IPS DF 6.9 (cell line): ENCODE measurements around the gene AMPD3.

Experiments used
- DNase-seq: peaks from one replicate; pipeline ENCODE4 v3.0.0-alpha.2; 2013; ENCODE audit warnings: low read depth, low spot score
- H3K27ac ChIP-seq: one replicate; pipeline ENCODE4 v1.5.1; 2013; ENCODE audit warnings: low read length, control low read depth
- H3K27me3 ChIP-seq: 2 replicates; pipeline ENCODE4 v1.6.1; 2013; ENCODE audit warnings: mild to moderate bottlenecking, low read length; ENCODE audit not compliant: control insufficient read depth, insufficient read depth
- H3K36me3 ChIP-seq: 2 replicates; pipeline ENCODE4 v1.6.1; 2013; ENCODE audit warnings: low read length; ENCODE audit not compliant: control insufficient read depth, insufficient read depth
- H3K4me1 ChIP-seq: 2 replicates; pipeline ENCODE4 v1.6.1; 2013; ENCODE audit warnings: low read length; ENCODE audit not compliant: control insufficient read depth, insufficient read depth
- H3K4me3 ChIP-seq: 2 replicates; pipeline ENCODE4 v1.5.1; 2013; ENCODE audit warnings: mild to moderate bottlenecking, low read length
- H3K9me3 ChIP-seq: 2 replicates; pipeline ENCODE4 v1.6.1; 2013; ENCODE audit warnings: low read length, inconsistent platforms; ENCODE audit not compliant: control insufficient read depth, insufficient read depth
- WGBS: extraction: QIAGEN DNeasy Blood & Tissue Kit; methylation state at CpG from one replicate; pipeline ENCODE4 v1.1.7; 2013; ENCODE audit warnings: mixed read lengths, missing lambda C conversion rate; ENCODE audit not compliant: insufficient read length, insufficient coverage; 5-methylcytosine and 5-hydroxymethylcytosine counted together

Gene AMPD3

GRCh38 chr11:10497371-10498021, 42.4 kb downstream of the AMPD3 start:
- H3K4me1 ChIP-seq: peaks cover 8% of the 10 kb centered on the region
- WGBS: no CpG with 5 or more reads among the region's 18 CpGs
- no peak overlapping the region for H3K27ac ChIP-seq
- H3K36me3 ChIP-seq: 0 out of 2 replicates have a peak, but pooled peaks cover 5% of the 10 kb centered on the region
- H3K9me3 ChIP-seq: no peaks in the 10 kb centered on the region
- no peaks in the 10 kb centered on the region for H3K27me3 ChIP-seq
- DNase-seq: no peak
- no peak overlapping the region for H3K4me3 ChIP-seq

GRCh38 chr11:10498022-10498400, 42.9 kb downstream of the AMPD3 start:
- no CpG with 5 or more reads among the region's 7 CpGs for WGBS
- no peak for DNase-seq
- 0 out of 2 replicates have a peak, but pooled peaks cover 5% of the 10 kb centered on the region for H3K36me3 ChIP-seq
- H3K9me3 ChIP-seq: no peaks in the 10 kb centered on the region
- H3K4me1 ChIP-seq: peaks cover 5% of the 10 kb centered on the region; the same call in 1 of the 2 replicates
- H3K27ac ChIP-seq: no peak overlapping the region
- H3K27me3 ChIP-seq: no peaks in the 10 kb centered on the region
- no peak overlapping the region for H3K4me3 ChIP-seq

GRCh38 chr11:10498426-10499250, 43.6 kb downstream of the AMPD3 start:
- no peak for DNase-seq
- no peak overlapping the region for H3K27ac ChIP-seq
- H3K9me3 ChIP-seq: no peaks in the 10 kb centered on the region
- no peaks in the 10 kb centered on the region for H3K27me3 ChIP-seq
- peaks cover 2% of the 10 kb centered on the region; the same call in 1 of the 2 replicates for H3K4me1 ChIP-seq
- H3K36me3 ChIP-seq: 0 out of 2 replicates have a peak, but pooled peaks cover 5% of the 10 kb centered on the region
- no peak overlapping the region for H3K4me3 ChIP-seq
- no CpG with 5 or more reads among the region's 10 CpGs for WGBS

- WGBS: no CpG with 5 or more reads among the region's 5 CpGs
- 0 out of 2 replicates have a peak, but pooled peaks cover 5% of the 10 kb centered on the region for H3K36me3 ChIP-seq
Observed at GRCh38 chr11:10499452-10499851, 44.4 kb downstream of the AMPD3 start.

GRCh38 chr11:10499874-10500601, 45.0 kb downstream of the AMPD3 start:
- Histone ChIP-seq H3K9me3 (no peaks in the 10 kb centered on the region), H3K36me3 (0 out of 2 replicates have a peak, but pooled peaks cover 5% of the 10 kb centered on the region), H3K27ac (no peak overlapping the region), H3K27me3 (no peaks in the 10 kb centered on the region), H3K4me3 (no peak overlapping the region), H3K4me1 (peaks cover 2% of the 10 kb centered on the region; the same call in 1 of the 2 replicates)
- no peak for DNase-seq
- no CpG with 5 or more reads among the region's 15 CpGs for WGBS

More at GRCh38 chr11:10499452-10499851, 44.4 kb downstream of the AMPD3 start:
- Histone ChIP-seq H3K4me3 (no peak overlapping the region), H3K27ac (no peak overlapping the region), H3K27me3 (no peaks in the 10 kb centered on the region), H3K9me3 (no peaks in the 10 kb centered on the region), H3K4me1 (peaks cover 2% of the 10 kb centered on the region; the same call in 1 of the 2 replicates)
- no peak for DNase-seq

- no peak for DNase-seq
- no CpG with 5 or more reads among the region's 20 CpGs for WGBS
- Histone ChIP-seq H3K36me3 (0 out of 2 replicates have a peak, but pooled peaks cover 5% of the 10 kb centered on the region), H3K27me3 (no peaks in the 10 kb centered on the region), H3K4me1 (peaks cover 2% of the 10 kb centered on the region; the same call in 1 of the 2 replicates), H3K27ac (no peak overlapping the region), H3K9me3 (no peaks in the 10 kb centered on the region), H3K4me3 (no peak overlapping the region)
Observed at GRCh38 chr11:10500757-10501684, 46.0 kb downstream of the AMPD3 start.

GRCh38 chr11:10502065-10502680, 47.1 kb downstream of the AMPD3 start:
- H3K27ac ChIP-seq: no peak overlapping the region
- WGBS: no CpG with 5 or more reads among the region's 6 CpGs
- peaks cover 2% of the 10 kb centered on the region; the same call in 1 of the 2 replicates for H3K4me1 ChIP-seq
- H3K27me3 ChIP-seq: no peaks in the 10 kb centered on the region
- H3K9me3 ChIP-seq: no peaks in the 10 kb centered on the region
- no peak overlapping the region for H3K4me3 ChIP-seq
- DNase-seq: no peak
- H3K36me3 ChIP-seq: 0 out of 2 replicates have a peak, but pooled peaks cover 5% of the 10 kb centered on the region

- H3K9me3 ChIP-seq: no peaks in the 10 kb centered on the region
- no peak overlapping the region for H3K27ac ChIP-seq
- H3K4me1 ChIP-seq: peaks cover 2% of the 10 kb centered on the region; the same call in 1 of the 2 replicates
- no peaks in the 10 kb centered on the region for H3K27me3 ChIP-seq
- DNase-seq: no peak
- WGBS: no CpG with 5 or more reads among the region's 3 CpGs
- 0 out of 2 replicates have a peak, but pooled peaks cover 5% of the 10 kb centered on the region for H3K36me3 ChIP-seq
- H3K4me3 ChIP-seq: no peak overlapping the region
Observed at GRCh38 chr11:10502770-10503169, 47.7 kb downstream of the AMPD3 start.

- Histone ChIP-seq H3K4me3 (no peak overlapping the region), H3K36me3 (0 out of 2 replicates have a peak, but pooled peaks cover 5% of the 10 kb centered on the region), H3K9me3 (no peaks in the 10 kb centered on the region), H3K4me1 (0 out of 2 replicates have a peak, but pooled peaks cover 2% of the 10 kb centered on the region), H3K27me3 (no peaks in the 10 kb centered on the region), H3K27ac (no peak overlapping the region)
- no peak for DNase-seq
- WGBS: no CpG with 5 or more reads among the region's 2 CpGs
Observed at GRCh38 chr11:10503221-10503620, 48.2 kb downstream of the AMPD3 start.
